Measurements from ENCODE around the gene LST1.

Gene LST1

GRCh38 chr6:31609519-31610406 lies 23.7 kb downstream of the LST1 start:
- Histone ChIP-seq H3K4me1 (ENCODE audit: control insufficient read depth, insufficient read depth, low read length) (no peaks in the 10 kb centered on the region), H3K9ac (ENCODE audit: low read length in 2 of 2) (no peak overlapping the region), H3K27ac (ENCODE audit: low read length) (no peak overlapping the region), H3K4me3 (ENCODE audit: low read length in 2 of 2) (no peak overlapping the region), H3K9me3 (ENCODE audit: control insufficient read depth in 2 of 2, low read length in 2 of 2) (no peaks in the 10 kb centered on the region), H3K27me3 (ENCODE audit: control insufficient read depth in 1 of 2, insufficient read depth in 2 of 2, low read length in 2 of 2) (no peaks in the 10 kb centered on the region), H3K36me3 (ENCODE audit: control insufficient read depth in 2 of 2, insufficient read depth in 2 of 2, low read length in 2 of 2) (no peaks in the 10 kb centered on the region)

- H3K9ac ChIP-seq (ENCODE audit: low read length in 2 of 2), result no peak overlapping the region
- no peaks in the 10 kb centered on the region for H3K9me3 ChIP-seq (ENCODE audit: control insufficient read depth in 2 of 2, low read length in 2 of 2)
- H3K4me3 ChIP-seq (ENCODE audit: low read length in 2 of 2), result no peak overlapping the region
- no peaks in the 10 kb centered on the region for H3K27me3 ChIP-seq (ENCODE audit: control insufficient read depth in 1 of 2, insufficient read depth in 2 of 2, low read length in 2 of 2)
- H3K36me3 ChIP-seq (ENCODE audit: control insufficient read depth in 2 of 2, insufficient read depth in 2 of 2, low read length in 2 of 2), result no peaks in the 10 kb centered on the region
- H3K4me1 ChIP-seq (ENCODE audit: control insufficient read depth, insufficient read depth, low read length), result no peaks in the 10 kb centered on the region
- no peak overlapping the region for H3K27ac ChIP-seq (ENCODE audit: low read length)
These were observed 24.9 kb downstream of the LST1 start for GRCh38 chr6:31610968-31611367.

GRCh38 chr6:31614075-31614619 lies 28.1 kb downstream of the LST1 start:
- no peak overlapping the region for H3K27ac ChIP-seq (ENCODE audit: low read length)
- no peak overlapping the region for H3K4me3 ChIP-seq (ENCODE audit: low read length in 2 of 2)
- no peak overlapping the region for H3K9ac ChIP-seq (ENCODE audit: low read length in 2 of 2)
- no peaks in the 10 kb centered on the region for H3K4me1 ChIP-seq (ENCODE audit: control insufficient read depth, insufficient read depth, low read length)
- H3K27me3 ChIP-seq (ENCODE audit: control insufficient read depth in 1 of 2, insufficient read depth in 2 of 2, low read length in 2 of 2), result no peaks in the 10 kb centered on the region
- no peaks in the 10 kb centered on the region for H3K36me3 ChIP-seq (ENCODE audit: control insufficient read depth in 2 of 2, insufficient read depth in 2 of 2, low read length in 2 of 2)
- no peaks in the 10 kb centered on the region for H3K9me3 ChIP-seq (ENCODE audit: control insufficient read depth in 2 of 2, low read length in 2 of 2)

GRCh38 chr6:31614684-31615578 lies 28.9 kb downstream of the LST1 start, which contains the start of gene AIF1:
Gene AIF1 (plus strand): TSS chr6:31615234. CDS start chr6:31615330, 96 bp downstream.
- Histone ChIP-seq H3K27me3 (ENCODE audit: control insufficient read depth in 1 of 2, insufficient read depth in 2 of 2, low read length in 2 of 2) (no peaks in the 10 kb centered on the region), H3K4me3 (ENCODE audit: low read length in 2 of 2) (no peak within 1 kb of the TSS), H3K36me3 (ENCODE audit: control insufficient read depth in 2 of 2, insufficient read depth in 2 of 2, low read length in 2 of 2) (no peaks in the 10 kb centered on the region), H3K4me1 (ENCODE audit: control insufficient read depth, insufficient read depth, low read length) (no peaks in the 10 kb centered on the region), H3K27ac (ENCODE audit: low read length) (no peak within 1 kb of the TSS), H3K9ac (ENCODE audit: low read length in 2 of 2) (peak within 1 kb of the TSS in 1 of 2 donors; percentile 5), H3K9me3 (ENCODE audit: control insufficient read depth in 2 of 2, low read length in 2 of 2) (no peaks in the 10 kb centered on the region)

GRCh38 chr6:31615748-31616147 lies 29.7 kb downstream of the LST1 start:
- Histone ChIP-seq H3K27ac (ENCODE audit: low read length) (no peak overlapping the region), H3K27me3 (ENCODE audit: control insufficient read depth in 1 of 2, insufficient read depth in 2 of 2, low read length in 2 of 2) (no peaks in the 10 kb centered on the region), H3K4me3 (ENCODE audit: low read length in 2 of 2) (no peak overlapping the region), H3K4me1 (ENCODE audit: control insufficient read depth, insufficient read depth, low read length) (no peaks in the 10 kb centered on the region), H3K9me3 (ENCODE audit: control insufficient read depth in 2 of 2, low read length in 2 of 2) (no peaks in the 10 kb centered on the region), H3K36me3 (ENCODE audit: control insufficient read depth in 2 of 2, insufficient read depth in 2 of 2, low read length in 2 of 2) (no peaks in the 10 kb centered on the region), H3K9ac (ENCODE audit: low read length in 2 of 2) (no peak overlapping the region)

- H3K9me3 ChIP-seq (ENCODE audit: control insufficient read depth in 2 of 2, low read length in 2 of 2), result no peaks in the 10 kb centered on the region
- no peak overlapping the region for H3K27ac ChIP-seq (ENCODE audit: low read length)
- no peak overlapping the region for H3K4me3 ChIP-seq (ENCODE audit: low read length in 2 of 2)
- H3K4me1 ChIP-seq (ENCODE audit: control insufficient read depth, insufficient read depth, low read length), result peaks cover 9% of the 10 kb centered on the region
- no peak overlapping the region for H3K9ac ChIP-seq (ENCODE audit: low read length in 2 of 2)
- no peaks in the 10 kb centered on the region for H3K36me3 ChIP-seq (ENCODE audit: control insufficient read depth in 2 of 2, insufficient read depth in 2 of 2, low read length in 2 of 2)
- no peaks in the 10 kb centered on the region for H3K27me3 ChIP-seq (ENCODE audit: control insufficient read depth in 1 of 2, insufficient read depth in 2 of 2, low read length in 2 of 2)
These were observed 30.9 kb downstream of the LST1 start for GRCh38 chr6:31617010-31617409.

- H3K27me3 ChIP-seq (ENCODE audit: control insufficient read depth in 1 of 2, insufficient read depth in 2 of 2, low read length in 2 of 2), result no peaks in the 10 kb centered on the region
- peak overlapping the region; percentile 97 for H3K27ac ChIP-seq (ENCODE audit: low read length)
- peak overlapping the region; percentile 68 to 83 for H3K4me3 ChIP-seq (ENCODE audit: low read length in 2 of 2)
- peaks cover 18 to 22% of the 10 kb centered on the region in 2 donors for H3K36me3 ChIP-seq (ENCODE audit: control insufficient read depth in 2 of 2, insufficient read depth in 2 of 2, low read length in 2 of 2)
- H3K4me1 ChIP-seq (ENCODE audit: control insufficient read depth, insufficient read depth, low read length), result peaks cover 15% of the 10 kb centered on the region
- no peaks in the 10 kb centered on the region for H3K9me3 ChIP-seq (ENCODE audit: control insufficient read depth in 2 of 2, low read length in 2 of 2)
- H3K9ac ChIP-seq (ENCODE audit: low read length in 2 of 2), result peak overlapping the region; percentile 77 to 96
These were observed 33.9 kb downstream of the LST1 start for GRCh38 chr6:31619805-31620585.

- Histone ChIP-seq H3K36me3 (ENCODE audit: control insufficient read depth in 2 of 2, insufficient read depth in 2 of 2, low read length in 2 of 2) (peaks cover 25 to 30% of the 10 kb centered on the region in 2 donors), H3K4me3 (ENCODE audit: low read length in 2 of 2) (peak within 1 kb of the TSS; percentile 89 to 91), H3K9me3 (ENCODE audit: control insufficient read depth in 2 of 2, low read length in 2 of 2) (no peaks in the 10 kb centered on the region), H3K27ac (ENCODE audit: low read length) (peak within 1 kb of the TSS; percentile 97), H3K4me1 (ENCODE audit: control insufficient read depth, insufficient read depth, low read length) (peaks cover 15% of the 10 kb centered on the region), H3K9ac (ENCODE audit: low read length in 2 of 2) (peak within 1 kb of the TSS; percentile 96 to 100), H3K27me3 (ENCODE audit: control insufficient read depth in 1 of 2, insufficient read depth in 2 of 2, low read length in 2 of 2) (no peaks in the 10 kb centered on the region)
These were observed 34.7 kb downstream of the LST1 start, which contains the start of gene PRRC2A for GRCh38 chr6:31620586-31621319. Gene PRRC2A (plus strand): TSS chr6:31620715. CDS start chr6:31622790, 2,075 bp downstream.

GRCh38 chr6:31621320-31621939 lies 35.4 kb downstream of the LST1 start:
- H3K9me3 ChIP-seq (ENCODE audit: control insufficient read depth in 2 of 2, low read length in 2 of 2), result no peaks in the 10 kb centered on the region
- H3K4me1 ChIP-seq (ENCODE audit: control insufficient read depth, insufficient read depth, low read length), result peaks cover 15% of the 10 kb centered on the region
- no peaks in the 10 kb centered on the region for H3K27me3 ChIP-seq (ENCODE audit: control insufficient read depth in 1 of 2, insufficient read depth in 2 of 2, low read length in 2 of 2)
- peak overlapping the region; percentile 89 to 91 for H3K4me3 ChIP-seq (ENCODE audit: low read length in 2 of 2)
- peak overlapping the region; percentile 96 to 100 for H3K9ac ChIP-seq (ENCODE audit: low read length in 2 of 2)
- H3K27ac ChIP-seq (ENCODE audit: low read length), result peak overlapping the region; percentile 97
- H3K36me3 ChIP-seq (ENCODE audit: control insufficient read depth in 2 of 2, insufficient read depth in 2 of 2, low read length in 2 of 2), result peaks cover 32 to 36% of the 10 kb centered on the region in 2 donors
